NCI-H69 (cell line): ENCODE data around the gene ARFRP1.
"Not testable (repeated sequence)": the region's sequence is repeated elsewhere in the genome, so short reads cannot be mapped to it uniquely, and the experiment has no call there.

Experiments used
- DNase-seq: peaks from one replicate; lab custom pipeline; 2025; lab: John Stamatoyannopoulos, UW

ARFRP1 gene

GRCh38 chr20:63675681-63676368, 32.0 kb downstream of the ARFRP1 start:
- DNase-seq = no peak

- DNase-seq = no peak
These were observed 33.8 kb downstream of the ARFRP1 start for GRCh38 chr20:63673951-63674350.

GRCh38 chr20:63672666-63673065, 35.1 kb downstream of the ARFRP1 start:
- DNase-seq = no peak

DNA sequence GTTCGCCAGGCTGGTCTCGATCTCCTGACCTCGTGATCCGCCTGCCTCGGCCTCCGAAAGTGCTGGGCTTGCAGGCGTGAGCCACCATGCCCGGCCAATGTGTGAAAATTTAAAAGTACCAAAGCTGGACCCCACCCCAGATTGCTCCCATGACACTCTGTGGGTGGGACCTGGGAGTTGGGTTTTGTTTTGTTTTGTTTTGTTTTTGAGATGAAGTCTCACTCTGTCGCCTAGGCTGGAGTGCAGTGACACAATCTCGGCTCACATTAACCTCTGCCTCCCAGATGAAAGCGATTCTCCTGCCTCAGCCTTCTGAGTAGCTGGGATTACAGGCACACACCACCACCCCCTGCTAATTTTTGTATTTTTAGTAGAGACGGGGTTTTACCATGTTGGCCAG, 36.1 kb downstream of the ARFRP1 start:
- not testable (repeated sequence) for DNase-seq

GRCh38 chr20:63668351-63668750, 39.4 kb downstream of the ARFRP1 start:
- DNase-seq = no peak

- DNase-seq = no peak
These were observed 39.9 kb downstream of the ARFRP1 start for GRCh38 chr20:63667858-63668257.

DNA sequence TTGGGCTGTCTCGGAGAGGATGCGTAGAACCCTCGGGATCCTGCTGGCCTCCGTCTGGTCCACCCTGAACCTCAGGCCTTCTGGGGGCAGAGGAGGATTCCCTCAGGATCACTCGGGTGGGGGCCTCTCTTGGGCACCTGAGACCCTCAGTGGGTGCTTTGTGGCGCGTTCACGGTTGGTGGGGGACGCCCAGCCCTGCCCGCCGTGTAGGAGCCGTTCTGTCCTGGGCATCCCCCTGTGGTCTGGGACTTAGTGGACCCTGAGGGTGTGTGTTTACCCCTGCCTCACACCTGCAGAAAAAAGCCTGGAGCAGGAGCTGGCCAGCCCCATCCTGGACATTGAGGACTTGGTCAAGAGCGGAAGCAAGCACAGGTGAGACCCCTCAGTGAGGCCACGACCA, 42.1 kb downstream of the ARFRP1 start:
- no peak for DNase-seq

- DNase-seq = peak; percentile 5
These were observed 42.7 kb downstream of the ARFRP1 start for GRCh38 chr20:63664861-63665594.

DNA sequence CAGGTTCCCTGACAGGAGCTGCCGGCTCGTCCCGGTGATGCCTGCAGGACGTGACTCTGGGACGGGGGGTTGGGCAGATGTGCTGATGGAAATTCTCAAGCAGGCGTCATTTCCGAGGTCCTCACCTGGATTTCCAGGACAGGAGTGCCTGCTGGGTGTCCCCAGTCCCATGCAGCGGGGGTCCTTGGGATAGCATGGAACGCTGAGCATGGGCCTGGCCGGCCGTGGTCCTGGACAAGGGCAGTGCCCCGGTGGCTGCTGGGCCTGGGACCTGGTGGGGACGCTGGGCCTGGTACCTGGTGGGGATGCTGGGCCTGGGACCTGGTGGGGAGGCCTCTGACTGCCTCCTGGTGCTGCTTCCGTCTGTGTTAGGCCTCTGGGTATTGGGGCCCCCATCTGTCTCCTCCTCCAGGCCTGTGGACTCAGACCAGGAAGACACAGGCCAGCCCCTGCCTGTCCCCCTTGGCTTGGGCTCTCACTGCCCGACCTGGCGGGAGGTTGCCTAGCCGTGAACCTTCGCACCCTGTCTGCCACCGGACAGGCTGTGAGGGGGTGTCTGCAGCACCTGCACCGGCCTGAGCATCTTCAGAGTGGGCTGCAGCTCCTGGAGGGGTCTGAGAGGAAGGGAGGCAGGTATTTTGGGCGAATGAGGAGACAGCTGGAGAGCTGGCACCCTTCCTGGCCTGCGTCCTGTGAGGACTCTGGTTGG, 43.5 kb downstream of the ARFRP1 start:
- DNase-seq = no peak

DNA sequence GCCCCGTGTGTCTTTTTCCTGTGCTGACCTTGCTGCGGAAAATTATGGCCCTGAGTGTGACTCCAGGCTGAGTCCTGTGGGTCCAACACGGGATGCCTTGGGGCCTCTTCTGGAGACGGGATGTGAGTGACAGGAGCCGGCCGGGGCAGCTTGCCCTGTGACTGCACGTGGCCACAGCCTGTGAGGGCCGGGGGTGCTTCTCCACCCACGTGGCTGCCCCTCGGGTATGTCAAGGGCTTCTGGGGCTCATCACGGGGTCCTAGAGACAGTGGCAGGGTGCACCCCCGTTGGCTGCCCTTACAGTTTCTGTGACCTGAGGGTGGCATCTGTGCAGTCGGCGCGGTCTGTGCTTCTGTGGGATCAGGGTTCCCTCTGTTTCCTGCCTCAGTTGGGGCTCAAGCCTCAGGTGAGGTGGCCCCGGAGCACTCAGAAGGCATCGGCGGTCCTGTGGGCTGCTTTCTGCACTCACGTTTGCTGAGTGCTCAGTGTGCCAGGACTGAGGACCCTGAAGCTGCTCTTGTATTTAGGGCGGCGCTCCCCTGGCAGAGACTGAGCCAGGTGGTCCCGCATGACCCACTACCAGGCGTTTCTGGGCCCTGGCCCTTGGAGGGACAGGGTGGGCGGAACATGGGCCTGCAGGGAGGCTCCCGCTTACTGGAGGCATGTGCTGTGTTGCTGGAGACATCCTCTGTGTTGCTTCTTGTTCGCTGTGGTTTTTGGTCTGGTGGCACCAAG, 44.3 kb downstream of the ARFRP1 start:
- DNase-seq = no peak

- DNase-seq = no peak
These were observed 45.0 kb downstream of the ARFRP1 start for GRCh38 chr20:63662813-63663189.

DNA sequence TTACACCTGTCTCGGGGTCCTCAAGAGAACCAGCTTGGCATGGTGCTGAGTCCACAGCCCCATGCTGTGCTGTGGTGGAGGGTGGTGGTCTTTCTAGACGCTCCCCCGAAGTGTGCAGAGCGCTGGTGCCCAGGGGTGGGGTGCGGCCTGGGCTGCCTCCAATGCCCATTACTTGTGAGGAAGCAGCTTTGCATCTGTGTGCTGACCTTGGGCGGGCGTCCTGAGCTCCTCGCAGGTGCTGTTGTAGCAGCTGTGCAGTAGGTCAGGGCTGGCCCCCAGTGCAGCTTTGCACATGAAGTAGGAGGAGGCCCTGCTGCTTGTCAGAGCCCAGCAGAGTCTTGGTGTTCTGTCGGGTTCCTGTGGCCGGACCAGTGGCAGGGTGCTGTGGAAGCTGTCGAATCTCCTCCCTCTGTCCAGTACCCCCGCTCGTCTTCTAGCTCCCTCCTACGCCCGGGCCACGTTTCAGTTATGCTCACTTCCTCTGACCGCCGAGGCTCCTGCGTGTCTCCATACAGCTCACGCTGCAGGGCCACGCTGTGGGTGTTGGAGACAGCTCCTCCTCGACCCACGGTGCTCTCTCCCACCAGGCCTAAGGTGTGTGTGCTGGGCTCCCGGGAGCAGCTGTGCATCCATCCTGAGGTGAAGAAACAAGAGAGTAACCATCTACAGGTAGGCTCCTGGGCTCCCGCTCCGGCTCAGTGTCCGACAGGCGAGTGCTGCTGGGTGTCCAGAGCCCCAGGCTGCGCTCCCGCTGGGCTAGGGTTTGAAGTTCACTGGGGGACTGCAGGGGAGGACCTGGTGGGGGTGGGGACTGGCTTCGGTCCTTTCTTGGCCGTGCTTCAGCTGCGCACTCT, 45.6 kb downstream of the ARFRP1 start:
- no peak for DNase-seq

- DNase-seq = no peak
These were observed 46.7 kb downstream of the ARFRP1 start for GRCh38 chr20:63661108-63661507.

- DNase-seq = no peak
These were observed 47.2 kb downstream of the ARFRP1 start for GRCh38 chr20:63660622-63661021.

DNA sequence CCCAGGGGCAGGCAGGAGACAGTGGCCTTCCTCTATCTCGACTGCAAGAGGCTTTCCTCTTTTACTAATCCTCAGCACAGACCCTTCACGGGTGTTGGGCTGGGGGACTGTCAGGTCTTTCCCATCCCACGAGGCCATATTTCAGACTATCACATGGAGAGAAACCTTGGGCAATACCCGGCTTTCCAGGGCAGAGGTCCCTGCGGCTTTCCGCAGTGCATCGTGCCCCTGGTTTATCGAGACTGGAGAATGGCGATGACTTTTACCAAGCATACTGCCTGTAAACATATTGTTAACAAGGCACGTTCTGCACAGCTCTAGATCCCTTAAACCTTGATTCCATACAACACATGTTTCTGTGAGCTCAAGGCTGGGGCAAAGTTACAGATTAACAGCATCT, 47.6 kb downstream of the ARFRP1 start:
- DNase-seq = not testable (repeated sequence)

DNA sequence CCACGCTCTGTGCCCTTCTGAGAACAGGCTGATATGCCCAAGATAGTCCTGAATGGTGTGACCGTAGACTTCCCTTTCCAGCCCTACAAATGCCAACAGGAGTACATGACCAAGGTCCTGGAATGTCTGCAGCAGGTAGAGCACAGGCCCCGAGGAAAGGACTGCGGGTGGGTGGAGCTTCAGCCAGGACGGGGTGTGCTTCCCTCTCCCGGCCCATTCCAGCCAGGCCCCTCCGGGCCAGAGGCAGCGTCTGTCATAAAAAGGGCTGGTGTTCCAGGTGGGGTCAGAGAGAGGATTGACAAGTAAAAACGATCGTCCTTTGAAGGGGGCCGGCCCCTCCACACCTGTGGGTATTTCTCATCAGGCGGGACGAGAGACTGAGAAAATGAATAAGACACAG, 48.4 kb downstream of the ARFRP1 start:
- DNase-seq = no peak

DNA sequence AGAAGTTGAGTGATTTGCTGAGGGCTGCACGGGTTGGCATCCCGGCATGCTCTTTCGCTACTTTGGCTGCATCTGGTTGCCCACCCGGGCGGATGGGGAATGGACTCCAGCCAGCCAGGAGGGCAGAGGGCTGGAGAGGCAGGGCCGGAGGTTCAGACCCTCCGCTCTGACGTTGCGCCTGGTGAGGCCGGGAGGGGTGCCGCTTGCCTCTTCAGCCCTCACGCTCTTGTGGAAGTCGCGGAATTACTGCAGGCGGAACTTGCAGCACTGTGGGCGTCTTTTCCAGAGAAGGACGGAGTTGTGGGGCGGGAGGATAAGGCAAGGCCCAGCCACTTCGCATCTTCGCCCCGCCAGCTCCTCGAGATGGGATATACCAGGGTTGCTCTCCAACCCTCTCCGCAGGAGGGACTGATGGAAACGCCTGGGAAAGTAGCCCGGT, 49.0 kb downstream of the ARFRP1 start:
- no peak for DNase-seq

GRCh38 chr20:63657937-63658748, 49.6 kb downstream of the ARFRP1 start, which contains the start of gene RTEL1:
RTEL1 (plus strand) TSS chr20:63658312; CDS start chr20:63659403, 1,091 bp downstream.
- DNase-seq = peak; percentile 86

DNA sequence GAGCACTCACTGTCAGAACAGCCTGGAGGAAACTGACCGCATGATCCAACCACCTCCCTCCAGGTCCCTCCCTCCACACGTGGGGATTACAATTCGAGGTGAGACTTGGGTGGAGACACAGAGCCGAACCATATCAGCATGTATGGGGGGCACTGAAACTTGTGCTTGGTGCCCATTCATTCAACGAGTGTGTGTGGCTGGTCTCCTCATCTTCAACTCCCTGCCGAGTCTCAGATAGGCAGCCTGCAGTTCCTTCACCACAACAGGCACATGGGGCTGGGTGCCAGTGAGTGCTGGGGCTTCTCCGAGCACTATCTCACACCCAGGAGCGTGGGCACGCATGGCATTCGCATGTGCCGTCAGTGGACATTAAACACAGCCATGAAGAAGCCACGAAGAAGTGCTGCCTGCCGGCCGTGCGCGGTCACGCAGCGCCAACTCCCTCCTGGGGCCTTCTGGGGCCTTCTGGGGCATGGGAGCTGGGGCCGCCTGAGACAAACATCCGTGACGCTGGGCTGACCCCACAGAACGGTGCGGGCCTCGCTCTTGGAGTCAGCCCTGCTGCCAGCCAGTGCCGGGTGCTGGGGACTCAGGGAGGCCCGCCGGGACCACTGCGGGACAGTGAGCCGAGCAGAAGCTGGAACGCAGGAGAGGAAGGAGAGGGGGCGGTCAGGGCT, 50.4 kb downstream of the ARFRP1 start:
- DNase-seq = peak; percentile 44

GRCh38 chr20:63656451-63656850, 51.3 kb downstream of the ARFRP1 start:
- no peak for DNase-seq
